ENCODE results near the gene SCPEP1. TPM values are rescaled to one million over a fixed set of nuclear protein-coding genes. Genes with fewer than 3 reads are reported as not detected.
A peak's percentile ranks its signal among the peaks of the same experiment; 100 is the strongest.

The SCPEP1 gene
- total RNA-seq, 6 experiments from 2014 or later, result 9.2 to 35.4 (median 24.8) TPM

DNA sequence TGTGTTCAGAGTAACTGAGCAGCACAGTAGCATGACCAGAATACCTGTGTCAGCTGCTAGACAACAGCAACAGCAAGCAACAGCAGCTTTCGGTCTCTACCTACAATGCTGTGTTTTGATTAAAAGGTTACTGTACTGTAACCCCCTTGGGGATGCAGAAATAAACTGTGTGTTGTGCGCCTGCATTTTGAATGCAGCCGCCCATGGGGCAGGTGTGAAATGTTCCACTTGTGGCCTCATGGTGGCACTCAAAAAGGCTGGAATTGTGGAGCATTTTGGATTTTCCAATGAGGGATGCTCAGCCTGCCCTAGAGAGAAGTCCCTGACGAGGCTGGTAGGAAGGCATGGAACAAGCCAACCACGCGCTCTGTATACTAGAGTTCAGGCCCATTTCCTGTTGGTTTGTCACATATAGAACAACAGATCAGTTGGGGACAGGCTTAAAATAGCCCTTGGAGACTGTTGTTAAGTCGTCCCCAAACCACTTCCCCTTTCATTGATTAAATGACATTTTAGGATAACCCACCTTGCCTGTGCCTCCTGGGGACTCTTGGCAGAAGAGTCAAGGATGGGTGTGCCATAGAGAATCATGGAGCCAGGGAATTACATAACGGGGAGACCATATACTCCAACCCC lies 27.1 kb downstream of the SCPEP1 start:
- ATAC-seq (peak; percentile 56 to 75 (median 65)), DNase-seq (no peak)
- Histone ChIP-seq H3K27me3 (no peaks in the 10 kb centered on the region), H3K4me1 (no peaks in the 10 kb centered on the region), H3K9me3 (no peaks in the 10 kb centered on the region), H3K4me3 (no peak overlapping the region), H3K27ac (no peak overlapping the region), H3K36me3 (peaks cover 0 to 18% (median 0%) of the 10 kb centered on the region in 4 donors)
- TF ChIP-seq POLR2A (IDR thresholded peaks at IDR 0.05) (no peak), CTCF (IDR thresholded peaks at IDR 0.05) (peak; percentile 32 to 51 (median 41))
- 60% methylated on average over 7 of the region's 8 CpGs for WGBS (ENCODE audit: insufficient coverage, low coverage, low lambda C conversion rate, missing lambda C conversion rate)
- intact Hi-C loops (cut with DNase I), result no loop called here

DNA sequence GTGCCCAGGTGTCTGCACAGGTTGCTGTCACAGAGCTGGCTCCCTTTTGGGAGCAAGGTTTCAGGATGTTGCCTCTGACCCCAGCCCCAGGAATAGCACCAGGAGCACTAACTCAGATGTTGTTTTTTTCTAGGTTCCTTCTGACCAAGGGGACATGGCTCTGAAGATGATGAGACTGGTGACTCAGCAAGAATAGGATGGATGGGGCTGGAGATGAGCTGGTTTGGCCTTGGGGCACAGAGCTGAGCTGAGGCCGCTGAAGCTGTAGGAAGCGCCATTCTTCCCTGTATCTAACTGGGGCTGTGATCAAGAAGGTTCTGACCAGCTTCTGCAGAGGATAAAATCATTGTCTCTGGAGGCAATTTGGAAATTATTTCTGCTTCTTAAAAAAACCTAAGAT lies 28.1 kb downstream of the SCPEP1 start:
- ATAC-seq (no peak), DNase-seq (no peak)
- no peaks in the 10 kb centered on the region for H3K4me1 ChIP-seq
- peaks cover 0 to 18% (median 0%) of the 10 kb centered on the region in 4 donors for H3K36me3 ChIP-seq
- H3K27ac ChIP-seq, result no peak overlapping the region
- TF ChIP-seq POLR2A (IDR thresholded peaks at IDR 0.05) (no peak), CTCF (IDR thresholded peaks at IDR 0.05) (no peak)
- H3K4me3 ChIP-seq, result no peak overlapping the region
- intact Hi-C loops (cut with DNase I), result no loop called here
- no peaks in the 10 kb centered on the region for H3K27me3 ChIP-seq
- 94% methylated on average over 2 of the region's 2 CpGs for WGBS (ENCODE audit: insufficient coverage, low coverage, low lambda C conversion rate, missing lambda C conversion rate)
- no peaks in the 10 kb centered on the region for H3K9me3 ChIP-seq

GRCh38 chr17:57008958-57009357 lies 31.0 kb downstream of the SCPEP1 start:
- Histone ChIP-seq H3K27ac (no peak overlapping the region), H3K27me3 (no peaks in the 10 kb centered on the region), H3K4me3 (no peak overlapping the region), H3K9me3 (peaks cover 0 to 5% (median 0%) of the 10 kb centered on the region in 4 donors), H3K4me1 (no peaks in the 10 kb centered on the region), H3K36me3 (no peaks in the 10 kb centered on the region)
- ATAC-seq, result no peak
- 66% methylated on average over 2 of the region's 2 CpGs for WGBS (ENCODE audit: insufficient coverage, low coverage, low lambda C conversion rate, missing lambda C conversion rate)
- no peak for DNase-seq
- intact Hi-C loops (cut with DNase I), result no loop called here
- no peak for TF ChIP-seq CTCF (IDR thresholded peaks at IDR 0.05)
- TF ChIP-seq POLR2A (IDR thresholded peaks at IDR 0.05), result no peak

GRCh38 chr17:57009737-57010445 lies 32.0 kb downstream of the SCPEP1 start:
- ATAC-seq, result peak; percentile 89 to 93 (median 92)
- intact Hi-C loops (cut with DNase I), result no loop called here
- 10% methylated on average over 6 of the region's 7 CpGs for WGBS (ENCODE audit: insufficient coverage, low coverage, low lambda C conversion rate, missing lambda C conversion rate)
- peak in 2 of 3 donors; percentile 38 to 60 for DNase-seq
- Histone ChIP-seq H3K4me1 (no peaks in the 10 kb centered on the region), H3K4me3 (no peak overlapping the region), H3K9me3 (peaks cover 0 to 5% (median 0%) of the 10 kb centered on the region in 4 donors), H3K27ac (no peak overlapping the region), H3K36me3 (no peaks in the 10 kb centered on the region), H3K27me3 (no peaks in the 10 kb centered on the region)
- TF ChIP-seq CTCF (IDR thresholded peaks at IDR 0.05) (peak; percentile 59 to 68 (median 62)), POLR2A (IDR thresholded peaks at IDR 0.05) (no peak)

Measured in right lobe of liver (tissue), 6 donors.